ENCODE measurements around the gene ARHGAP20.

DNA sequence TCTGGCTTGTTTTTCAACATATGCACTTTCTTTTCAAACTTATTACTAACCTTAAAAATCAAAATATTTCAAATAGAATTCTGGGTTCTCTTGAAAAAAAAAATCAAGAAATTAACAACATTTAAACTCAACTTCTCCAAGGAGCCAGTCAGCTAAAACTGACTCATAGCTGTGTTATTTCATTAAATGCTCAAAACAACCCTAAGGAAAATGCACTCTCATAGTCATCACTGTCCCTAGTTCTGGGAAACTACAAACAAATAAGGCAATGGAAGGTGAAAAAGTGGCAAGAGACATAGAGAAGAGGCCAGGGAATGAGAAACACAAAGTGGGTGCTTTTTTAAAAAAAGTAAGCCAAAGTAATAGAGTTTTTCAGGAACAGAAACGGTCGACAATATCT, 4.1 kb upstream of the ARHGAP20 start:
- TF ChIP-seq, protein P1, sequence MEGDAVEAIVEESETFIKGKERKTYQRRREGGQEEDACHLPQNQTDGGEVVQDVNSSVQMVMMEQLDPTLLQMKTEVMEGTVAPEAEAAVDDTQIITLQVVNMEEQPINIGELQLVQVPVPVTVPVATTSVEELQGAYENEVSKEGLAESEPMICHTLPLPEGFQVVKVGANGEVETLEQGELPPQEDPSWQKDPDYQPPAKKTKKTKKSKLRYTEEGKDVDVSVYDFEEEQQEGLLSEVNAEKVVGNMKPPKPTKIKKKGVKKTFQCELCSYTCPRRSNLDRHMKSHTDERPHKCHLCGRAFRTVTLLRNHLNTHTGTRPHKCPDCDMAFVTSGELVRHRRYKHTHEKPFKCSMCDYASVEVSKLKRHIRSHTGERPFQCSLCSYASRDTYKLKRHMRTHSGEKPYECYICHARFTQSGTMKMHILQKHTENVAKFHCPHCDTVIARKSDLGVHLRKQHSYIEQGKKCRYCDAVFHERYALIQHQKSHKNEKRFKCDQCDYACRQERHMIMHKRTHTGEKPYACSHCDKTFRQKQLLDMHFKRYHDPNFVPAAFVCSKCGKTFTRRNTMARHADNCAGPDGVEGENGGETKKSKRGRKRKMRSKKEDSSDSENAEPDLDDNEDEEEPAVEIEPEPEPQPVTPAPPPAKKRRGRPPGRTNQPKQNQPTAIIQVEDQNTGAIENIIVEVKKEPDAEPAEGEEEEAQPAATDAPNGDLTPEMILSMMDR (IDR thresholded peaks at IDR 0.05; ENCODE audit: low read length): no peak
- TF ChIP-seq EZH2 (optimal IDR thresholded peaks at IDR 0.05; ENCODE audit: low read depth, low read length): no peak
